Measurements from ENCODE around the gene ENDOG. TPM values are rescaled to one million over a fixed set of nuclear protein-coding genes. Genes with fewer than 3 reads are reported as not detected.
"Not testable (repeated sequence)": the region's sequence is repeated elsewhere in the genome, so short reads cannot be mapped to it uniquely, and the experiment has no call there.

ENDOG gene
- 10 to 100 TPM; 42.9 to 70.5 (median 56.6) TPM for total RNA-seq
- 64.5 TPM for polyA plus RNA-seq
- long read RNA-seq, donor 1, transcript ENDOG-201 (3 exons, 1,172 nt): major isoform, 111 of 113 reads
- long read RNA-seq, donor 1, partial matches to known transcripts: 0 of 113 reads
- long read RNA-seq, donor 1, other reads (novel, unspliced or antisense): 2 of 113 reads
- long read RNA-seq, donor 2, transcript ENDOG-201 (3 exons, 1,172 nt): major isoform, 77 of 83 reads
- long read RNA-seq, donor 2, partial matches to known transcripts: 2 of 83 reads
- long read RNA-seq, donor 2, other reads (novel, unspliced or antisense): 4 of 83 reads
- long read RNA-seq, donor 3, transcript ENDOG-201 (3 exons, 1,172 nt): major isoform, 5 of 5 reads
- long read RNA-seq, donor 3, partial matches to known transcripts: 0 of 5 reads
- long read RNA-seq, donor 3, other reads (novel, unspliced or antisense): 0 of 5 reads
- long read RNA-seq, donor 4, transcript ENDOG-201 (3 exons, 1,172 nt): major isoform, 52 of 55 reads
- long read RNA-seq, donor 4, partial matches to known transcripts: 1 of 55 reads
- long read RNA-seq, donor 4, other reads (novel, unspliced or antisense): 2 of 55 reads

DNA sequence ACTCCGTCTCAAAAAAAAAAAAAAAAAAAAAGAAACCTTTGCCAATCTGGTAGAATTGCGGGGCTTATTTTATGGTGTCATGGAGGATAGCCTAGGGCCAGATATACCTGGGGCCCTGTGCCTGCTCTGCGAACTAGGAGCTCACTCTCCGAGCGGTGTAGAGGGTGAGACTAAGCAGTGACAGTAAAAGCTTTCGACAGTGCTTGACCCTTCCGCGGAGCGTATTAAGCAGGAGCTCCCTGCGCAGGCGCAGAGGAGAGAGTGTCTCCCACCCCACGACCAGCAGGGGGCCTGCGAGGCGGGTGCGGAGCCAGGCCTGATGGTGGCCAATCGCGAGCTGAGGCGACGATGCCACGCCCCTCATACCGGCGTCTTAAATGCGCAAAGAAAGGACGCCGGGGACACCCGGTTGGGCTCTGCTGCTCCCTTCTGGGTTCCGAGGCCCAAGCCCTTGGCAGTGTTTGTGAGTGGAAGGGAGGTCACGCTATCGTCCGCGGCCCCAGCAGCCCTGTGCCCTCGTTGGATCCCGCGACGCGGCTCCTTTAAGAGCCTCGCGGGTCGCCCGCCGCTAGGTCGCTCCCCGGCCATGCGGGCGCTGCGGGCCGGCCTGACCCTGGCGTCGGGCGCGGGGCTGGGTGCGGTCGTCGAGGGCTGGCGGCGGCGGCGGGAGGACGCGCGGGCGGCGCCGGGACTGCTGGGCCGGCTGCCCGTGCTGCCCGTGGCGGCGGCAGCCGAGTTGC lies at the start of gene ENDOG:
Gene ENDOG (plus strand): TSS at position 402 of the 740 bp plus-strand sequence. CDS start 185 bp downstream, at position 587.
- under 1% methylated on average over 70 of the region's 70 CpGs for WGBS
- intact Hi-C loops (cut with DNase I): no loop called here
- H3K9me3 ChIP-seq (ENCODE audit: control insufficient read depth, low read length): no peaks in the 10 kb centered on the region
- peak within 1 kb of the TSS; percentile 85 for H3K27ac ChIP-seq (ENCODE audit: low read length)
- H3K27me3 ChIP-seq (ENCODE audit: control insufficient read depth, insufficient read depth): no peaks in the 10 kb centered on the region
- peaks cover 8% of the 10 kb centered on the region for H3K4me1 ChIP-seq (ENCODE audit: control insufficient read depth, insufficient read depth, low read length)
- ATAC-seq (peak; percentile 93 to 94), DNase-seq (peak; percentile 98 to 99 (median 99))
- peak within 1 kb of the TSS; percentile 47 for H3K4me3 ChIP-seq (ENCODE audit: low read length)

DNA sequence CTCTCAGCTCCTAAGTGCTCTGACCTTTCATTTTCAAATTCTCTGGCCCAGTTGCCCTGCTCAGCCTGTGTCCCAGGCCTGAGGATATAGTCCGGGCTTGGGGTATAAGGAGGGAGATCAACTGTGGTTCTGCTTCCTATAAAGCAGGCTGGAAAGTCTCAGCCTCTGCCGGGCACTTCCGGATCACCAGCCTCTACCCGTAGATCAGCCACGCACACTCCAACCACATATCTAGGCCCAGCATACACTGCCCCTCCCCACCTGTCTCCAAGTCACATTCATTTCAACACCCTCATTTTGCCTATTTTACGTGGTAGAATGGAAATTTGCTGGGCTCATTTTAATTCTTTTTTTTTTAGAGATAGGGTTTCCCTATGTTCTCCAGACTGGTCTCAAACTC lies 49.7 kb upstream of the ENDOG start:
- no peak overlapping the region for H3K27ac ChIP-seq (ENCODE audit: low read length)
- no peaks in the 10 kb centered on the region for H3K27me3 ChIP-seq (ENCODE audit: control insufficient read depth, insufficient read depth)
- DNase-seq (no peak), ATAC-seq (no peak)
- intact Hi-C loops (cut with DNase I): no loop called here
- no peaks in the 10 kb centered on the region for H3K4me1 ChIP-seq (ENCODE audit: control insufficient read depth, insufficient read depth, low read length)
- H3K9me3 ChIP-seq (ENCODE audit: control insufficient read depth, low read length): no peaks in the 10 kb centered on the region
- 77% methylated on average over 6 of the region's 6 CpGs for WGBS
- no peak overlapping the region for H3K4me3 ChIP-seq (ENCODE audit: low read length)

DNA sequence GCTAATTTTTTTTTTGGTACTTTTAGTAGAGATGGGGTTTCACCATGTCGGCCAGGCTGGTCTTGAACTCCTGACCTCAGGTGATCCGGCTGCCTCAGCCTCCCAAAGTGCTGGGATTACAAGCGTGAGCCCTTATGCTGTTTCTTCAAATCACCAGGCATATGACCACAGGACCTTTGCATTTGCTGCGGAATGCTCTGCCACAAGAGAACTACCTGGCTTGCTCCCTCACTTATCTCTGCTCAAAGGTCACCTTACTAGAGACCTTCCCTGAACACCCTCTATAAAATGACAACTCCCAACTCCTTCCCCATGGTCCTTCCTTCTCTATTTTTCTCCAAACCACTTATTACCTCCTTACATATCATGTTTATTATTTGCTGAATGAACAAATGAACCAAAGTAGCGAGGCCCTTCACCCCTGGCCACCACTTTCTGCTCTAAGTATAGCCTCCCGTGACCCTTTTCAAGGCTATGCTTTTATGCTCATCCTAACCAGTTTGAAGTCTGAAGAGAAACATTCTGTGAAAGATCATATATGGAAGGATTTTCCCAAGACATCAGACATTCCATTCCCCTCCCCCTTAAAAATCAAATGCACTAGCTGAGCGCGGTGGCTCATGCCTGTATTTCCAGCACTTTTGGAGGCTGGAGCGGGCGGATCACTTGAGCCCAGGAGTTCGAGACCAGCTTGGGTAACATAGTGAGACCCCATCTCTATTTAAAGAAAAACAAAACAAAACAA lies 47.8 kb upstream of the ENDOG start:
- DNase-seq (no peak), ATAC-seq (no peak)
- intact Hi-C loops (cut with DNase I): no loop called here
- H3K4me3 ChIP-seq (ENCODE audit: low read length): peak overlapping the region; percentile 94
- H3K4me1 ChIP-seq (ENCODE audit: control insufficient read depth, insufficient read depth, low read length): no peaks in the 10 kb centered on the region
- H3K27me3 ChIP-seq (ENCODE audit: control insufficient read depth, insufficient read depth): no peaks in the 10 kb centered on the region
- WGBS: 80% methylated on average over 11 of the region's 11 CpGs
- no peaks in the 10 kb centered on the region for H3K9me3 ChIP-seq (ENCODE audit: control insufficient read depth, low read length)
- no peak overlapping the region for H3K27ac ChIP-seq (ENCODE audit: low read length)

DNA sequence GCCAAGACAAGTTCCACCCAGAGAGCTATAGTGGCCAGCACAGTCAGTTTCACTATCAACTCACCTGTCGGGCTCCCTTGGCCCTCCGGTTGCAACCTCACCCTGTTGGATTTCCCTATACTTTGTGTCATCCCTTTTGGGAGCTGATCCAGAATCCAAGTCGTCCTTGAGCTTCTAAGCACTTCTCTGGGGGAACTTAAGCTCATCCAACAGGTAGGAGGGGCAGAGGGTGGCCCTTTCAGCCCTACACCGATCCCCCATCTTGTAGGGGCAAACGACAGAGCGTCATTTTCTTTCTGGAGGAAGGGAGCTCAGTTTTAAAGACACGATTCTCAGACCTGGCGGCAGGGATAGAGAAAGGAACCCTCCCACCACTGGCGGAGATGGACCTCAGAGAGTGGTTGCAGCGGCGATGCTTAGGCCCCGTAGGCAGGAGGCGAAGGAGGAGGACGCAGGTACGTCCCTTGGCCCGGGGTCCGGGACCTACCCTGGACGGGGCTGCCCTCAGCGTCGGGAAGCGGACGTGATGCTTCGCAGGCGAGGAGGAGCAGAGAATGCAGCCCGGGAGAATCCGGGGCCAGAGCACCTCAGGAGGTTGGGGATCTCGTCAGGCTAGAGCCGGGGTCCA lies 47.1 kb upstream of the ENDOG start:
- ATAC-seq: peak; percentile 54 to 61
- intact Hi-C loops (cut with DNase I): no loop called here
- DNase-seq: no peak
- Histone ChIP-seq H3K9me3 (ENCODE audit: control insufficient read depth, low read length) (no peaks in the 10 kb centered on the region), H3K4me3 (ENCODE audit: low read length) (peak overlapping the region; percentile 94), H3K27me3 (ENCODE audit: control insufficient read depth, insufficient read depth) (no peaks in the 10 kb centered on the region), H3K27ac (ENCODE audit: low read length) (peak overlapping the region; percentile 90), H3K4me1 (ENCODE audit: control insufficient read depth, insufficient read depth, low read length) (no peaks in the 10 kb centered on the region)
- 1% methylated on average over 28 of the region's 28 CpGs for WGBS

DNA sequence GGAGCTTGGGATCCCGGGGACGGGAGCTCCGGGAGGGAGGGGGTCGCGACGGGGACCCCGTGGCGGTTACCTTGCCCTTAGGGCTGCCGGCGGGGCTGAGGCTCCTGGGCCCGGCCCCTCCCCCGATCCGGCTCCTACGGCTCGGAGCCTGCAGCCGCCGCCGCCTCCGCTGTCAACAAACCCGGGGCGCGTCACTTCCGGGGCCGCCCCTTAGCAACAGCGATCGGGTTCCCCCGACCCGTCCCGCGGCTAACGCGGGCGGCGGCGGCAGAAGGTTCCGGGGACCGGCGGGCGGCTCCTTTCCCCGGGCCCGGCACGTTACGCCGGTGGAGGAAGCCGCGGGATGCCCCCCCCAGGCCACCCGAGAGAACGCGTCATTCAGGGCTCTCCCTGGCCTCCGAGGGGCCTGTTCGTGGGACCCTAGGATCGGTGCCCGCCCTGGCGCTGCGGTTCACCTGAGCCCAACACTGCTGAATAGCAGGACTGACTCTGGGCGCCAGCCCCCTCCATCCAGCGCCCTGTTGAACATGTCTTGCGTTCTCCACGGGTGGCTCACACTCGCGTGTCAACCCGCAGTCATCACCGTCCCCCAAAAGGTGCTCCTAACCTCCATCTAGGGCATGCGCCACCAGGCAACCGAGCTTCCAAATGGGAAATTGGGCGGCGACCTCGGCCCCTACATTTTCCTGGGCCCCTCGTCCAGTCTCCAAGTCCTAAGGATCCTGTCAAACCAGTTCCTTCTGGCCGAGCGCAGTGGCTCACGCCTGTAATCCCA lies 46.4 kb upstream of the ENDOG start, which contains the start of gene ZER1:
Gene ZER1 (minus strand): TSS at position 183 of the 775 bp plus-strand sequence. CDS start 16,362 bp downstream, outside the sequence.
- under 1% methylated on average over 72 of the region's 72 CpGs for WGBS
- Histone ChIP-seq H3K9me3 (ENCODE audit: control insufficient read depth, low read length) (no peaks in the 10 kb centered on the region), H3K27ac (ENCODE audit: low read length) (peak within 1 kb of the TSS; percentile 90), H3K27me3 (ENCODE audit: control insufficient read depth, insufficient read depth) (no peaks in the 10 kb centered on the region), H3K4me3 (ENCODE audit: low read length) (peak within 1 kb of the TSS; percentile 94), H3K4me1 (ENCODE audit: control insufficient read depth, insufficient read depth, low read length) (no peaks in the 10 kb centered on the region)
- DNase-seq (peak; percentile 93 to 98 (median 97)), ATAC-seq (peak; percentile 98 to 99)
- intact Hi-C loops (cut with DNase I): no loop called here

- intact Hi-C loops (cut with DNase I): no loop called here
- H3K9me3 ChIP-seq (ENCODE audit: control insufficient read depth, low read length): no peaks in the 10 kb centered on the region
- H3K4me3 ChIP-seq (ENCODE audit: low read length): no peak overlapping the region
- 85% methylated on average over 5 of the region's 5 CpGs for WGBS
- no peaks in the 10 kb centered on the region for H3K27me3 ChIP-seq (ENCODE audit: control insufficient read depth, insufficient read depth)
- DNase-seq (no peak), ATAC-seq (no peak)
- H3K27ac ChIP-seq (ENCODE audit: low read length): no peak overlapping the region
- H3K4me1 ChIP-seq (ENCODE audit: control insufficient read depth, insufficient read depth, low read length): no peaks in the 10 kb centered on the region
These were observed 45.3 kb upstream of the ENDOG start for GRCh38 chr9:128773049-128773448.

GRCh38 chr9:128774804-128775203 lies 43.5 kb upstream of the ENDOG start:
- intact Hi-C loops (cut with DNase I): no loop called here
- no peak for ATAC-seq
- H3K4me3 ChIP-seq (ENCODE audit: low read length): no peak overlapping the region
- H3K27ac ChIP-seq (ENCODE audit: low read length): no peak overlapping the region
- H3K27me3 ChIP-seq (ENCODE audit: control insufficient read depth, insufficient read depth): no peaks in the 10 kb centered on the region
- DNase-seq: no peak
- 81% methylated on average over 1 of the region's 1 CpG for WGBS
- no peaks in the 10 kb centered on the region for H3K4me1 ChIP-seq (ENCODE audit: control insufficient read depth, insufficient read depth, low read length)
- no peaks in the 10 kb centered on the region for H3K9me3 ChIP-seq (ENCODE audit: control insufficient read depth, low read length)

DNA sequence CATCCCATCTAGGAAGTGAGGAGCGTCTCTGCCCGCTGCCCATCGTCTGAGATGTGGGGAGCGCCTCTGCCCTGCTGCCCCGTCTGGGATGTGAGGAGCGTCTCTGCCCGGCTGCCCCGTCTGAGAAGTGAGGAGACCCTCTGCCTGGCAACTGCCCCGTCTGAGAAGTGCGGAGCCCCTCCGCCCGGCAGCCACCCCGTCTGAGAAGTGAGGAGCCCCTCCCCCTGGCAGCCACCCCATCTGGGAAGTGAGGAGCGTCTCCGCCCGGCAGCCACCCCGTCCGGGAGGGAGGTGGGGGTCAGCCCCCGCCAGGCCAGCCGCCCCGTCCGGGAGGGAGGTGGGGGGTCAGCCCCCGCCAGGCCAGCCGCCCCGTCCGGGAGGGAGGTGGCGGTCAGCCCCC lies 38.2 kb upstream of the ENDOG start:
- H3K9me3 ChIP-seq (ENCODE audit: control insufficient read depth, low read length); H3K4me1 ChIP-seq (ENCODE audit: control insufficient read depth, insufficient read depth, low read length); H3K4me3 ChIP-seq (ENCODE audit: low read length); DNase-seq; ATAC-seq; intact Hi-C loops (cut with DNase I); H3K27me3 ChIP-seq (ENCODE audit: control insufficient read depth, insufficient read depth); H3K27ac ChIP-seq (ENCODE audit: low read length): not testable (repeated sequence)
- WGBS: 96% methylated on average over 27 of the region's 27 CpGs

DNA sequence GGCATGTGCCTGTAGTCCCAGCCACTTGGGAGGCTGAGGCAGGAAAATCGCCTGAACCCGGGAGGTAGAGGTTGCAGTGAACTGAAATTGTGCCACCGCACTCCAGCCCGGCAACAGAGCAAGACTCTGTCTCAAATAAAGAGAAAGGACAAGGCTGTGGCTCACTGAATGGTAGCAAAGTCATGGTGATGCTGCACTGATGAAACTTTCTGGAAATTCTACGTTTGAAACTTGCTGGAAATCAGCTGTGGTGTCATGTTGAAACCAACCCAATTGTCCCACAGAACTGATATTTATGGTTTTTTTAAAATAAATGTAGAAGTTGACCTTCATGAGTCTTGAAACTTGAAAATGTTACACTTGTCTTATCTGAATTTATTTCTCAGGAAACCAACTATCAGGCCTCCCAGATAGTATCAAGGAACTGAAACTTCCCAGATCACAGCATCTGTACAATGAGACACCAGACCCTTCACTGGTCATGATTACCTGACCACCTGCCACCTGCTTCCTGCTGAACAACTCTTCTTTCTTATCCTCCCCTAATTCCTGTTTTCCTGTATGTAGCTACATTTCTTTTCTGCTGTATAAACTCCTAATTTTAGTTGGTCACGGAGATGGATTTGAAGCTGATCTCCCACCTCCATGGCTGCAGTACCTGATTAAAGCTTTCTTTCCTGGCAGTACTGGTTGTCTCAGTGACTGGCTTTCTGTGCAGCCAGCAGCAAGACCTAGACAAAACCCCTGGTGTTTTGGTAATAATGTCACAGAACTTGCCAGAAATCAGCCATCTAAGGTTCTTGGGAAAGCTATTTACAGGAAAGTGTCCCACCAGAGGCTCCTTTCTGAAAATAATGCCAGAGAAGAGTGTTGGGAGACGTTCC lies 36.9 kb upstream of the ENDOG start:
- Histone ChIP-seq H3K9me3 (ENCODE audit: control insufficient read depth, low read length) (no peaks in the 10 kb centered on the region), H3K4me1 (ENCODE audit: control insufficient read depth, insufficient read depth, low read length) (peaks cover 2% of the 10 kb centered on the region), H3K4me3 (ENCODE audit: low read length) (no peak overlapping the region), H3K27me3 (ENCODE audit: control insufficient read depth, insufficient read depth) (no peaks in the 10 kb centered on the region), H3K27ac (ENCODE audit: low read length) (no peak overlapping the region)
- 74% methylated on average over 7 of the region's 7 CpGs for WGBS
- no peak for DNase-seq
- no peak for ATAC-seq
- intact Hi-C loops (cut with DNase I): no loop called here
